PFSK-1 (cell line): Measurements from ENCODE around the gene LAGE3.

Source experiments
- FOXP2 ChIP-seq: optimal IDR thresholded peaks from 2 replicates; pipeline ENCODE3; 2011; ENCODE audit warnings: borderline replicate concordance, control low read depth, inconsistent platforms; ENCODE audit not compliant: insufficient read depth; ENCODE audit errors: extremely low read length, extremely low read depth
- POLR2AphosphoS5 ChIP-seq: IDR thresholded peaks from 2 replicates; pipeline ENCODE4 v1.6.1; 2012; ENCODE audit warnings: low read depth, mild to moderate bottlenecking, control low read depth, low read length, moderate library complexity
- SIN3A ChIP-seq: IDR thresholded peaks from 2 replicates; pipeline ENCODE4 v1.6.1; 2012; ENCODE audit warnings: mild to moderate bottlenecking, low read length, moderate library complexity, borderline replicate concordance; ENCODE audit not compliant: insufficient read depth
- TAF1 ChIP-seq: IDR thresholded peaks from 2 replicates; pipeline ENCODE4 v1.6.1; 2012; ENCODE audit warnings: low read length, control low read depth, borderline replicate concordance; ENCODE audit not compliant: insufficient read depth
- TF ChIP-seq, protein P1 (sequence below), 2 experiments: IDR thresholded peaks; 2 replicates each; pipeline versions ENCODE4 v1.6.1 to v1.8.0; 2011 to 2012; ENCODE audit warnings: low read depth in 2 of 2, low read length in 2 of 2, control low read depth in 1 of 2, inconsistent platforms in 1 of 2, mild to moderate bottlenecking in 1 of 2, moderate library complexity in 1 of 2; ENCODE audit not compliant: insufficient read depth in 1 of 2

DNA sequence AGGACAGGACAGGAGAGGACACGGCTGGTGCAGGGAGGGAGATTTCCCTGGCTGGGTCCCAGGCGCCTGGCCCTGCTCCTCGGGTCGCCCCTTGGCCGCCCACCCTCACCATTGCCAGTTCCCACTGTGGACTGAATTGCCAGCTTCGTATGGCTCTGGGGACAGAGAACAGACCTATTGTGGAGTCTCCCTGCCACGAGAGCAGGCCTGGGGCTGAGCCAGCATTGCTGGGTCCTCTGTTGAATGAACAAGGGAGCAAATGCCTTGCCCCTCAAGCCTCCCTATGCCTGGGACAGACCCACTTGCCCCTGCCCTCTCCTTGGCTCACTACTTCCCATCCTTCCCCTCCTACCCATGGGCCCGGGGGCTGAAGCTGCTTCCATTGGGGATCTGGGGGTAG lies 16.7 kb downstream of the LAGE3 start:
- TF ChIP-seq TAF1, result no peak
- TF ChIP-seq, protein P1, sequence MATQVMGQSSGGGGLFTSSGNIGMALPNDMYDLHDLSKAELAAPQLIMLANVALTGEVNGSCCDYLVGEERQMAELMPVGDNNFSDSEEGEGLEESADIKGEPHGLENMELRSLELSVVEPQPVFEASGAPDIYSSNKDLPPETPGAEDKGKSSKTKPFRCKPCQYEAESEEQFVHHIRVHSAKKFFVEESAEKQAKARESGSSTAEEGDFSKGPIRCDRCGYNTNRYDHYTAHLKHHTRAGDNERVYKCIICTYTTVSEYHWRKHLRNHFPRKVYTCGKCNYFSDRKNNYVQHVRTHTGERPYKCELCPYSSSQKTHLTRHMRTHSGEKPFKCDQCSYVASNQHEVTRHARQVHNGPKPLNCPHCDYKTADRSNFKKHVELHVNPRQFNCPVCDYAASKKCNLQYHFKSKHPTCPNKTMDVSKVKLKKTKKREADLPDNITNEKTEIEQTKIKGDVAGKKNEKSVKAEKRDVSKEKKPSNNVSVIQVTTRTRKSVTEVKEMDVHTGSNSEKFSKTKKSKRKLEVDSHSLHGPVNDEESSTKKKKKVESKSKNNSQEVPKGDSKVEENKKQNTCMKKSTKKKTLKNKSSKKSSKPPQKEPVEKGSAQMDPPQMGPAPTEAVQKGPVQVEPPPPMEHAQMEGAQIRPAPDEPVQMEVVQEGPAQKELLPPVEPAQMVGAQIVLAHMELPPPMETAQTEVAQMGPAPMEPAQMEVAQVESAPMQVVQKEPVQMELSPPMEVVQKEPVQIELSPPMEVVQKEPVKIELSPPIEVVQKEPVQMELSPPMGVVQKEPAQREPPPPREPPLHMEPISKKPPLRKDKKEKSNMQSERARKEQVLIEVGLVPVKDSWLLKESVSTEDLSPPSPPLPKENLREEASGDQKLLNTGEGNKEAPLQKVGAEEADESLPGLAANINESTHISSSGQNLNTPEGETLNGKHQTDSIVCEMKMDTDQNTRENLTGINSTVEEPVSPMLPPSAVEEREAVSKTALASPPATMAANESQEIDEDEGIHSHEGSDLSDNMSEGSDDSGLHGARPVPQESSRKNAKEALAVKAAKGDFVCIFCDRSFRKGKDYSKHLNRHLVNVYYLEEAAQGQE (IDR thresholded peaks at IDR 0.05; ENCODE audit: insufficient read depth in 1 of 2, low read depth in 2 of 2, low read length in 2 of 2), result no peak
- no peak for TF ChIP-seq POLR2AphosphoS5
- no peak for TF ChIP-seq SIN3A
- TF ChIP-seq FOXP2, result no peak
